ENCODE data around the gene IZUMO4.
"Not testable (repeated sequence)": the region's sequence is repeated elsewhere in the genome, so short reads cannot be mapped to it uniquely, and the experiment has no call there.

Gene IZUMO4

DNA sequence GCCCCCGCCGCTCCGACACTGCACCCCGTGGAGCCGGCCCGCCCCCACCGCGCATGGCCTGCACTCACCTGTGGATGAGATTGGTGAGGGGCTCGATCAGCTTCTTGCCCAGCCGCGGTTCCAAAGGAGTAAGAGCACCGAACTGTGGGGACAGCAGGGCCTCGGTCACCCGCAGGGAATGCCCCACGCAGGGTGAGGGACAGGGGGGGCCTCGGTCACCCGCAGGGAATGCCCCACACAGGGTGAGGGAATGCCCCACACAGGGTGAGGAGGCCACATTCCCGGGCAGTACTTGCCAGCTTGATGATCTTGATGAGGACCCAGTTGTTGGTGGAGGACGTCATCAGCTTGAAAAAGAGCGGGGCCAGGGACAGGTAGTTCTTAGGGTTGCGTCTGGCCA, 32.3 kb downstream of the IZUMO4 start:
- no peak for DNase-seq

DNA sequence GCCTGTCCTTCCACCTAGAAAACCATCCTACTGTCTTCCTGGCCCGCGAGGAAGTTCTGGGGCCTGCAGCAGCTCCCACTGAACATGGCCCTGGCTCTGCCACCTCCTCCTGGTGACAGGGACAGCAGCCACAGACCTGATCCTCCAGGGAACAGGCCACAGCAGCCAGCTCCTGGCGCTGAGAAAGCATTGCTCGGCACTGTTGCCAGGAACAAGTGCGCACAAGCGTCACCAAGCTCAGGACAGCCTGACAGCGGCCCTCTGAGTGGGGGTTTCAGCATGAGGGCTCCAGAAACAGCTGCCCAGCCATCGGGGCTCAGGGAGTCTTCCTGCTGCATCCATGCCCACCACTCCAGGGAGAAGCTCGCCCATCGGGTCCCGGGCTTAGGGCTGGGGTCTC, 32.8 kb downstream of the IZUMO4 start:
- no peak for DNase-seq

- no peak for DNase-seq
Observed at GRCh38 chr19:2129892-2130770, 33.4 kb downstream of the IZUMO4 start.

- not testable (repeated sequence) for DNase-seq
Observed at GRCh38 chr19:2131012-2131975, 34.6 kb downstream of the IZUMO4 start.

DNA sequence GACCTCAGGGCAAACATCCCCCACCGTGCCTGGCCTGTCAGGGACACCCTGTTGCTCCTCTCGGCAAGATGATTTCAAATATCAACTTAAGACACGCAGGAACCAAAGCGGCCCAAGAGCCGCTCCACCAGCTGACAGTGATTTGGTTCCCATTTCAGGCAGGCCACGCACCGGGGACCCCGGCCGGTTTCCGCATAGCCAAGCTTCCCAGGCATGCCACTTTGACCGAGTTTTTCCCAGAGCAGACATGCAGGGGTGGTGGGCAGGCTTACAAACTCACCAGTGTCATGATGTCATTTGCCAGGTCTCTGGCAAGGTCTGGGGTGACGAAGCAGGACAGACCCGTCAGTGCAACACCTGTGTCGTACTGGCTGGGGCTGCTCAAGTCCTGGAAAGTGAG, 35.5 kb downstream of the IZUMO4 start:
- DNase-seq: no peak

DNA sequence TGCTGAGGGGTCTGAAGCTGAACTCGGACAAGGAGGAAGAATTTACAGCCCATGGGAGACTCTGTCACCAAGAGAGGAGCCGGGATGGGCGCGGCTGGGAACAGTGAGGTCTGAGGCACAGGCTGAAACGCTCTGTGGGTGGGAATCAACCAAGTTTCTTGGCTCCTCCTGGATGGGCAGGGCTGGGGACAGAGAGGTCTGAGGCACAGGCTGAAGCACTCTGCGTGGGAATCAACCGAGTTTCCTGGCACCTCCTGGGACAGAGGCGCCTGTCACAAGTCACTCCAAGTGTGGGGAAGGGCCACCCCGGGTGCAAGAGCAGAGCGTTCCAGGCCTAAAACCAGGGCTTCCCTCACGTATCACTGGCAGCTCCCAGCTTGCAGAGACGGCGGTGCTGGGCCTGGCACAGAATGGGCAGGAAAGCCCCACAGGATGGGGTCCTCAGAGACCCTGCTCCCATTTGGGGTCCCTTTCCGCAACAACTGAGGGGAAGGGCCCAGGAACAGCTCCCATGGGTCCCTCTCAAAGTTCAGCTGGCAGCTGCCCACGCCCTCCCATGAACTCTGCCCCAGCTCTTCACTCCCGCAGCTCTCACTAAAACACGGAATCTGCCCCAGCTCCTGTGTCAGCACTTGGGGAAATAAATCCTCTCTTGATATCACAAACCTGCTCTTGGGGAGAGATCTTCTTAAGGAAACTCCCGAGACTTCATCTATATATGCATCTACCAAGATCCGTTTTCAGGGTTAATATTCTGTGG, 36.2 kb downstream of the IZUMO4 start:
- no peak for DNase-seq

DNA sequence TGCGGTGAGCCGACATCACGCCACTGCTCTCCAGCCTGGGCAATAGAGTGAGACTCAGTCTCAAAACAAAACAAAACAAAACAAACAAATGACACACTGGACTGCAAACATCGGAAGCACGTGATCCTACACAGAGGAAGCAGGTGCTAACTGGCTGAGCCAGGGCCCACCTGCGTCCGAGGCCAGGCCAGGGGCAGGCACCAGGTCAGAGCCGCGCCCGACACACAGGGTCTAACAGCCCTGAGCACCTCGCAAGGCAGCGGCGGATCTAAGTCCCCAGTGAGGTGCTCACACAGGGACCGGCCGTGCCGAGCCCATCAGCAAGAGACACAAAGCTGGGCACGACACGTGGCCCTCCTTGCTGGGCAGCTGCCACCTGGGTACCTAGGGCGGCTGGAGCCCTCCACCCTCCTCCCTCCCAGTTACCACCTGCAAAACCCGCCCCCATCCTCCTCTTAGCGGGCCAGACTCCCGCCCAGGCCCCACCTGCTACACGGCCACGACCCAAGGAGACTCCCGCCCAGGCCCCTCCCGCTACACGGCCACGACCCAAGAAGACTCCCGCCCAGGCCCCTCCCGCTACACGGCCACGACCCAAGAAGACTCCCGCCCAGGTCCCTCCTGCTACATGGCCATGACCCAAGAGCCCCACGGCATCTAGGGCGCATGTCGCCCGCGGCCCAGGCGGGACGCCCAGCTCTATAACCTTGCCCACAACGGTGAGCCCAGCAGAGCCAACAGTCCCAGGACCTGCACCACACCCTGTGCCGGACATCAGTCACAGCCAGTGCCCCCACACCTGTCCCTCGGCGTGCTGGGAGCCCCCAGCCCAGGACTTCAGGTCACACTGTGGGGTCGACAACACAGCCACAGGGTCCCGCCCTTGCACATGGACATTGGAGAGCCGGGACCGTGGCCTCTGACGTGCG, 39.0 kb downstream of the IZUMO4 start:
- DNase-seq: no peak

- DNase-seq: no peak
Observed at GRCh38 chr19:2136796-2137195, 40.1 kb downstream of the IZUMO4 start.

DNA sequence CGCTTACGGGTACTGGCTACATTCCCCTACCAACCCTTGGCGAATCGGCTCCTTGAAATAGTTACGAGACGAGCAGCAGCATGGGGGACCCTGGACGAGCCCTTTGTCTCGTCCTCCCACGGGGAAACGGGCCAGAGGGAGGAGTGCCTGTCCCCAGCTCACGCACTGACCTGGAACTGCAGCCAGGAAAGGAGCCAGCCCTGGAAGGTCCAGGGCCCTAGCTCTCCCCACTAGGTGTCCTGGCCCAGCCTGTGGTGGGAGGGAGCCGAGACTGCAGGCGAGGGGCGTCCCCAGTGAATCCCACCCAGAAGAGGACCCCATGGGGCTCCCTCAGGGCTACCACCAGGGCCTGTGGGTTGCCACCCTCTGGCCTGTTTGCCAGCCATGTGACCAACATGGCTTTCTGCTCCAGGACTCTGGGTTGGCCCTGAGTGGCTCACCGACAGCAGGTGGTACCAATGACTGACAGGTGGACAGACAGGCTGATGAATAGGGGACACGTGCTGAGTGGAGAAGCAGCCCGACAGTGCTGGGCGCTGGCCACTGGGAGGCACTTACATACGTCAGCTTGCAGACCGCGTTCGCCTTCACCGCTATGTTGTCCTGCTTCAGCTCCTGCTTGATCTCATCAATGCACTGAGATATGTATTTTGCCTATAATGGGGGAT, 41.5 kb downstream of the IZUMO4 start:
- no peak for DNase-seq

DNA sequence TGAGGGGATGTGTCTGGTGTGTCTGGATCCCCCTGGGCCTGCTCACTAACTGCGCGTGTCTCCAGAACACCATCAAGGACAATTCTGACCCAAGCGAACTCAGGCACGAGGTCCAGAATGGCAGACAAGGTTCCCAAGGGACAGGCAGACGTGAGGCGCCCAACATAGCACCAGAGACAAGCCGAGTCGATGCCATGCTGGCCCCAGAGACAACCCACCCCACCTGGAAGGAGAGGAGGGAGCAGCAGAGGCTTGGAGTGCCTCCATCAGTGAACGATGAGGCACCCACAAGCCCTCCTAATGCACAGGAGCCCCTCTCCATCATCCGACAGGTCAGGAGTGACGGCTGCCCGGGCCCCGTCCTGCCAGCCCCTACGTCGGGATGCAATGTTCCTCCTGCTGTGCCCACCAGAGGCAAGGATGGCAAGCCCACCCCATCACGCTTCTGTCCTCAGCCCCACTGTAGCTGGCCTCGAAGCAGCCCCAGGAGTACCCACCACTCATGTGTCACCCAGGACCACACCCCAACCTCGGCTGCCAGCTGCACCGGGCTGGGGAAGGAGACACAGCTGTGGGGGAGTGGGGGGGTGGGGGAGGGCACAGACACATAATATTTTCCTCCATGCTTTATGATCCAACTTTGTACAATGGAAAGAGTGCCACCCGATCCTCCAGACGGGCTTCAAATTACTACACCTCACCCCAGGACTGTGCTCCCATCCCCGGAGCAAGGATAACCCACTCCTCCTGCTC, 42.8 kb downstream of the IZUMO4 start:
- no peak for DNase-seq

GRCh38 chr19:2140138-2140569, 43.4 kb downstream of the IZUMO4 start:
- no peak for DNase-seq

- no peak for DNase-seq
Observed at GRCh38 chr19:2142173-2142829, 45.6 kb downstream of the IZUMO4 start.

DNA sequence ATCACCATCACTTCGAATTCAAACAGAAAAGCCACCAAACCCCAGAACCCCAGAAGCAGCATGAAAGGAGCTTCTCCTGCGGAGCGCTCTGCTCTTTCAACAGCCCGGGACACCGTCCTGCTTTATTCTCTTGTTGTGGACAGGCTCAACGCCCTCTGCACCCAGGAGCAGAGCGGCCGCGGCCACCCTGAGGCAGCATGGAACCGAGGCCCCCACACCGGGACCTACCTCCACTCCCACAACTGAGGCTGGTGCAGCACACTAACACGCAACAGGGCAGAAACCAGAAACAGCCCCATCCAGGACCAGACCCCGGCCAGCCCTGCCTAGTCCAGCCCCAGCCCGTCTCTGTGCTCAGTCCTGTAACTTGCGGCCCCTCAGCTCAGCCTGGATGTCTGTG, 47.5 kb downstream of the IZUMO4 start:
- DNase-seq: no peak

- no peak for DNase-seq
Observed at GRCh38 chr19:2145831-2146241, 49.1 kb downstream of the IZUMO4 start.

GRCh38 chr19:2148482-2149135, 51.9 kb downstream of the IZUMO4 start:
- DNase-seq: peak in 1 of 2 experiments; percentile 46
